ENCODE data around the gene STYX.

STYX gene

GRCh38 chr14:52790756-52791222 is 60.8 kb downstream of the STYX start:
- DNase-seq, result no peak

DNA sequence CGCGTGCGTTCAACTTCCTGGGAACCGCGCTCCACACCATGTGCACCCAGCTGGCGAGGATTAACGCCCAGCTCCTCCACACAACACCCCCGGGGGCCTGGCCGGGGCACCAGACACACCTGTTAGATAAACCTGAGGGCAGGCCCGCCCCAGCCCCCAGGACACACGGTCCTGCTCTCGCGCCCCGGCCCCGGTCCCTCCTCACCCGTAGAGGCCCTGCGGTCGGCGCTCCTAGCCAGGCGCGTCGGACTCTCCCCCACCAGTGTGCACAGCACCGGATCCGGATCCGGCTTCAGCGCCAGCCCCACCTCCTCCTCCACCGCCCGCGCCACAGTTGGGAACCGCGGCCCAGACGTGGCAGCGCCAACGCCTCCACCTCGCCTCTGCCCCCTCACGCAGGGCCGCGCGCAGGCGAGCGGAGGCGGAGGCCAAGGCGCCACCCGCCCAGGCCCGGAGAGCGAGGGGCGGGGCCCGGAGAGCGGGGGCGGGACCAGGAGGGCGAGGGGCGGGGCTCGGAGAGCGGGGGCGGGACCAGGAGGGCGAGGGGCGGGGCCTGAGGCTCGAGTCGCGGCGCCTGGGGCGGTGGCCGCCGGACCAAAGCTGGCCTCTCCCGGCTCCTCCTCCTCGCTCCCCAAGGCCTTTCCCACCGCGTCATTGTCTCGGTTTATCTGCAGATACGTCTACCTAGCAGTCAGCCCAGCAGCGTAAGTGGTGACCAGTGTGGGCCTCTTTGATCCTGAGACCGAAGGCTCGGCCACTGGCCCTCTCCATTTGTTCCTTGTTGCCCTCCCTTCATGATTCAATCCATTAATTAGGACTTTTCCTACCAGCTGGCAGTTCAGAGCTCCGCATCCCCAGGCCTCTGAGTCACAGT is 61.5 kb downstream of the STYX start, which contains the start of gene GNPNAT1:
TSS of gene GNPNAT1 (minus strand) at position 385 of the 874 bp plus-strand sequence. CDS start 6,957 bp downstream, outside the sequence.
- peak; percentile 90 for DNase-seq

DNA sequence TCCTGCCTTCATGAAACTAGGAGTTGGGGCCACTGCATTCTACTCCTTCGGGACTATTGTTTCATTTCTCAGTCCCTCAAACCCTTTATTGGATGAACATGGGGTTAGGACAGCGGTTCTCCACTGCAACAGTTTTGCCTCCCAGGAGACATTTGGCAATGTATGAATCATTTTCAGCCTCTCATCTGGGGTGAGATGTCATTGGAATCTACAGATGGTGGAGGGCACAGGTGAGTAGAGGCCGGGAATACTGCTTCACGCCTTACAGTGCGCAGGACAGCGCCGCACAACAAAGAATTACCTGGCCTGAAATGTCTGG is 62.1 kb downstream of the STYX start:
- DNase-seq, result no peak

DNA sequence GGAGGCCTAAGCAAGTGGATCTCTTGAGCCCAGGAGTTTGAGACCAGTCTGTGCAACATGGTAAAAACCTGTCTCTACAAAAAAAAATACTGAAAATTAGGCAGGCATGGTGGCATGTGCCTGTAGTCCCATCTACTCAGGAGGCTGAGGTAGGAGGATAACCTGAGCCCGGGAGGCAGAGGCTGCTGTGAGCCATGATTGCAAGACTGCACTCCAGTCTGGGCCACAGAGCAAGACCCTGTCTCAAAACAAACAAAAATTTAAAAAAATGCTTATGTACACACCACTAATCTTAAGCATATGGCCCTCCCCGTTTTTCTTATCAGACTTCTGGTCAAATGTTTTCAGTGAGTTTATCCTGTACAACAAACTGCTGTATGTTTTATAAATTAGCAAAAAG is 63.1 kb downstream of the STYX start:
- DNase-seq, result no peak

DNA sequence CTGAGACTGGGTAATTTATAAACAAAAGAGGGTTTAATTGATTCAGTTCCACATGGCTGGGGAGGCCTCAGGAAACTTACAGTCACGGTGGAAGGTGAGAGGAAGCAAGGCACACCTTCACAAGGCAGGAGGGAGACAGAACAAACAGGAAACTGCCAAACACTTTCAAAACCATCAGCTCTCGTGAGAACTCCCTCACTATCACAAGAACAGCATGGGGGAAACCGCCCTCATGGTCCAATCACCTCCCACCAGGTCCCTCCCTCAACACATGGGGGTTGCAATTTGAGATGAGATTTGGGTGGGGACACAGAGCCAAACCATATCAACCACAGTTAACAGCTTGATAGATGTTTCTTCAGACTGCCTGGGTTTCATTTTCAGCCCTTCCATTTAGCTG is 67.7 kb downstream of the STYX start:
- DNase-seq, result no peak

DNA sequence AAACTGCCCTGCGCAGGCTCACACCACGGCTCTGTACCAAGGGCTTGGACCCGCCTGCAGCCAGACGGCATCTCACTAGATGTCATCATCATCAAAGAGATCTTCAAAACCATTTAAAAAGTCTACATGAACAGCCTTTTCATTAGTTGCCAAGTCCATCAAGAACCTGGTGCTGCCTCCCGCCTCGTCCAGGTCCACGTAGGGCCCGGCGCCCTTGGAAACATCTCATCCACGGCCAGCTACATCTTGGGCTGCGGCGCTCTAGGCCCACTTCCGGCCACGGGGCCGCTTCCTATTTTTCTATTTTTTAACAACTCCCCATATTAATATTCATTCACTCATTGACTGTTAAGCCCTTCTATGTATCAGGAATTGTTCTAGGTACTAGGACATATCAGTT is 68.9 kb downstream of the STYX start:
- DNase-seq, result no peak

- DNase-seq, result peak; percentile 80
Observed at GRCh38 chr14:52801014-52801712, 71.2 kb downstream of the STYX start.

- DNase-seq, result peak; percentile 71
Observed at GRCh38 chr14:52802597-52802996, 72.6 kb downstream of the STYX start.

DNA sequence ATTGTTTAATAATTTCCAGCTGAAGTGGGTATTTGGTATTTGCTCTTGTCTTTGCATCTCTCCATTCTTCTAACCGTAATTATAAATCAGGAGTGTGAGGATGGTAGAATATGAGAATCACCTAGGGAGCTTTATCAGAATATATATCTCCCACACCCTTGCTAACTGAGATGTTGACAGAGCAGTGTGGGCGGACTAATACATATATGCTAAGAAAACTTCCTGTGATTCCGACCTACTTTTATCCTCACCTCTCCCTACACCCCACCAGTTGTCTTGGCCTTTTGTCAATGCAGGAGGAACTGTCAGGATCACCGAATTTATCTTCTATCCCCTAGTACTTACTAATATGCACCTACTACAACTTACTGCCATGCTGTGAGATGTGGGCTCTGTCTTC is 76.1 kb downstream of the STYX start:
- DNase-seq, result no peak

DNA sequence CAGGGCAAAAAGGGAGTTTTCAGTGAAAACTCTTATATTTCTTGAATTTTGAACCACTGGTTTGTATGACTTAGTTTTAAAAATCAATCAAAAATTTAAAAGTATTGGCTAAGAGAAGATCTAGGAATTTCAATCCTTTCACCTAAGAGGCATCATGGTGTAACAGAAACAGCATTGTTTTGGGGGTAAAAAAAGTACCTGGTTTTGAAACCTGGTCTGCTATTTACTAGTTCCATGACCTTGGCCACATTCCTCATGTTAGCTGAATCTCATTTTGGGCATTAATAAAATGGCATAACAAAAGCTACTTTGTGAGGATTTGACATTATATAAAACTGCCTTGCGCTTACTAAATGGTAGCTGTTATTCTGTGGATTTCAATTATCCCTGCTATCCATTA is 78.1 kb downstream of the STYX start:
- DNase-seq, result no peak

DNA sequence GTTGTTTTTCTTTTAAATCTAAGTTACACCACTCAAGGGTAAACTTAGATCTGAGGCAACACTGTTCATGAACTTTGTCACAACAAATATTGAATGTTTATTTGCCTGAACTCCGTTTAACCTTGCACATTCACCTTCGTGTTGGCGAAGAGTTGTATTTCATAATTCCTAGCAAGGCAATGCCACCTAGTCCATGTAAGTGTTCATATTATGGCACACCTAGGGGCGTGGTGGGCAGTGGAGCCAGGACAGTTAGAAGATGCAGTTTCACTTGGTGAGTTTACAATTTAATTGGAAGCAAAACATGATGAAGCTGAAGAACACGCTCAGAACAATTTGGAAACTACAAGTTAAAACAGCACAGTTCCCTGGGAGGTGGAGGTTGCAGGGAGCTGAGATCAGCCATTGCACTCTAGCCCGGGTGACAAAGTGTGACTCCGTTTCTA is 91.9 kb downstream of the STYX start:
- DNase-seq, result no peak

GRCh38 chr14:52824462-52824861 is 94.5 kb downstream of the STYX start:
- DNase-seq, result peak; percentile 28

All from fibroblast of skin of abdomen (primary cell).